H1 (cell line): ENCODE results near the gene PRIMPOL. TPM values are rescaled to one million over a fixed set of nuclear protein-coding genes. Genes with fewer than 3 reads are reported as not detected.

ENCODE experiments used
- CTCF ChIA-PET: fragments of 300-600 bp; sonication (Branson Sonifier 250); formaldehyde crosslinking; loops from one replicate; lab custom pipeline; 2021; ENCODE audit not compliant: partially characterized antibody; lab: Charles Lee
- POLR2A ChIA-PET: fragments of 300-600 bp; sonication (Branson Sonifier 250); formaldehyde crosslinking; loops from one replicate; lab custom pipeline; 2021; ENCODE audit warnings: inconsistent platforms; ENCODE audit not compliant: partially characterized antibody; lab: Charles Lee
- DNase-seq, 2 experiments: peaks; one replicate each; pipeline versions ENCODE4 v3.0.0 to v3.0.0-alpha.2; 2010 to 2022; ENCODE audit warnings: low spot score in 2 of 2, low read depth in 1 of 2, mixed read lengths in 1 of 2
- FAIRE-seq: peaks from 2 replicates; lab custom pipeline; 2011; peaks lifted over from hg19 to GRCh38; lab: Jason Lieb, UNC
- H2AFZ ChIP-seq: 2 replicates; pipeline ENCODE4 v1.8.1; 2012; ENCODE audit warnings: low read length, inconsistent platforms
- H2AK5ac ChIP-seq: 2 replicates; pipeline ENCODE4 v1.6.1; 2013; ENCODE audit warnings: low read depth, low read length
- H2BK120ac ChIP-seq: replicated peaks from 2 replicates; pipeline ENCODE3; 2013; ENCODE audit warnings: low read depth, low read length, inconsistent platforms
- H2BK12ac ChIP-seq: 2 replicates; pipeline ENCODE4 v1.6.1; 2013; ENCODE audit warnings: low read depth, low read length
- H2BK15ac ChIP-seq: 2 replicates; pipeline ENCODE4 v1.6.1; 2013; ENCODE audit warnings: low read length
- H2BK20ac ChIP-seq: 2 replicates; pipeline ENCODE4 v1.6.1; 2013; ENCODE audit warnings: low read length
- H2BK5ac ChIP-seq: 2 replicates; pipeline ENCODE4 v1.6.1; 2013; ENCODE audit warnings: low read depth, low read length
- H3K14ac ChIP-seq: 2 replicates; pipeline ENCODE4 v1.6.1; 2013; ENCODE audit warnings: inconsistent platforms; ENCODE audit not compliant: insufficient read length
- H3K18ac ChIP-seq: 2 replicates; pipeline ENCODE4 v1.6.1; 2013; ENCODE audit warnings: low read length; ENCODE audit errors: extremely low read depth
- H3K23ac ChIP-seq: 2 replicates; pipeline ENCODE4 v1.6.1; 2013; ENCODE audit warnings: inconsistent platforms; ENCODE audit not compliant: insufficient read length
- H3K23me2 ChIP-seq: 2 replicates; pipeline ENCODE4 v1.6.1; 2013; ENCODE audit warnings: low read depth, low read length
- H3K27ac ChIP-seq: 2 replicates; pipeline ENCODE4 v1.6.1; 2011; ENCODE audit warnings: low read depth, low read length, inconsistent platforms
- H3K27me3 ChIP-seq, 4 experiments: replicated peaks in 1 of 4; 1 replicate in 1 of 4; 2 replicates in 3 of 4; pipeline versions ENCODE4 v1.6.1 to v1.8.1; 2011 to 2013; ENCODE audit warnings: low read length in 3 of 4, mild to moderate bottlenecking in 3 of 4, inconsistent platforms in 2 of 4, mixed read lengths in 2 of 4, moderate library complexity in 1 of 4; ENCODE audit not compliant: control insufficient read depth in 3 of 4, insufficient read depth in 3 of 4; ENCODE audit errors: extremely low read depth in 1 of 4
- H3K36me3 ChIP-seq, 4 experiments: 2 replicates each; pipeline versions ENCODE4 v1.6.1 to v1.8.1; 2011 to 2013; ENCODE audit warnings: mild to moderate bottlenecking in 4 of 4, low read length in 3 of 4, moderate library complexity in 2 of 4, control low read depth in 1 of 4, inconsistent platforms in 1 of 4; ENCODE audit not compliant: insufficient read depth in 4 of 4, control insufficient read depth in 2 of 4
- H3K4ac ChIP-seq: replicated peaks from 2 replicates; pipeline ENCODE3; 2013; ENCODE audit warnings: low read length, low read depth, mixed read lengths, inconsistent platforms; ENCODE audit not compliant: insufficient read length
- H3K4me1 ChIP-seq, 4 experiments: replicated peaks in 1 of 4; 1 replicate in 1 of 4; 2 replicates in 3 of 4; pipeline versions ENCODE4 v1.6.1 to v1.8.1; 2011 to 2013; ENCODE audit warnings: low read length in 3 of 4, inconsistent platforms in 2 of 4, mixed read lengths in 1 of 4; ENCODE audit not compliant: insufficient read depth in 4 of 4, control insufficient read depth in 3 of 4
- H3K4me2 ChIP-seq, 2 experiments: 2 replicates each; pipeline versions ENCODE4 v1.6.1 to v1.8.1; 2011 to 2013; ENCODE audit warnings: low read depth in 2 of 2, low read length in 2 of 2, control low read depth in 1 of 2, inconsistent platforms in 1 of 2, mild to moderate bottlenecking in 1 of 2; ENCODE audit not compliant: insufficient read depth in 1 of 2
- H3K4me3 ChIP-seq, 4 experiments: fragments of 200-600, 300-600 bp in 1 of 4; sonication (generic), shearing (Covaris generic), sonication (Bioruptor Twin) in 1 of 4; 2 replicates each; pipeline versions ENCODE4 v1.5.1 to v1.8.1; 2011 to 2016; ENCODE audit warnings: low read length in 4 of 4, low read depth in 3 of 4, control low read depth in 2 of 4, inconsistent platforms in 2 of 4, mild to moderate bottlenecking in 2 of 4, mixed read lengths in 1 of 4, moderate library complexity in 1 of 4; ENCODE audit not compliant: insufficient read depth in 2 of 4; ENCODE audit errors: extremely low read depth in 1 of 4
- H3K56ac ChIP-seq: replicated peaks from 2 replicates; pipeline ENCODE3; 2013; ENCODE audit warnings: low read depth, mild to moderate bottlenecking, mixed read lengths, low read length, inconsistent platforms; ENCODE audit not compliant: insufficient read length
- H3K79me1 ChIP-seq: 2 replicates; pipeline ENCODE4 v1.6.1; 2013; ENCODE audit warnings: low read depth, low read length, control low read depth
- H3K79me2 ChIP-seq, 2 experiments: 2 replicates each; pipeline versions ENCODE4 v1.6.1 to v1.8.1; 2012 to 2013; ENCODE audit warnings: low read length in 2 of 2, mild to moderate bottlenecking in 2 of 2, inconsistent platforms in 1 of 2; ENCODE audit not compliant: insufficient read depth in 2 of 2, control insufficient read depth in 1 of 2
- H3K9ac ChIP-seq, 4 experiments: replicated peaks in 1 of 4; 1 replicate in 1 of 4; 2 replicates in 3 of 4; pipeline versions ENCODE4 v1.6.1 to v1.8.1; 2011 to 2013; ENCODE audit warnings: low read depth in 3 of 4, low read length in 3 of 4, control low read depth in 2 of 4, mild to moderate bottlenecking in 2 of 4, moderate library complexity in 2 of 4, inconsistent platforms in 1 of 4; ENCODE audit errors: extremely low read depth in 1 of 4
- H3K9me3 ChIP-seq, 2 experiments: 2 replicates each; pipeline versions ENCODE4 v1.6.1 to v1.8.1; 2012 to 2013; ENCODE audit warnings: mild to moderate bottlenecking in 2 of 2, moderate library complexity in 2 of 2, control low read depth in 1 of 2, inconsistent platforms in 1 of 2, low read depth in 1 of 2, low read length in 1 of 2, mixed read lengths in 1 of 2; ENCODE audit not compliant: insufficient read depth in 2 of 2
- H4K20me1 ChIP-seq, 2 experiments: replicated peaks in 1 of 2; 2 replicates each; pipeline versions ENCODE3 to v1.8.1; 2011 to 2013; ENCODE audit warnings: inconsistent platforms in 2 of 2, low read length in 2 of 2, mild to moderate bottlenecking in 1 of 2; ENCODE audit not compliant: insufficient read depth in 2 of 2, control insufficient read depth in 1 of 2
- H4K5ac ChIP-seq: 2 replicates; pipeline ENCODE4 v1.6.1; 2013; ENCODE audit warnings: low read length, low read depth, mixed read lengths, inconsistent platforms; ENCODE audit not compliant: insufficient read length
- H4K8ac ChIP-seq: 2 replicates; pipeline ENCODE4 v1.8.0; 2013; ENCODE audit warnings: mild to moderate bottlenecking, moderate library complexity, low read length, inconsistent platforms; ENCODE audit not compliant: insufficient read depth; ENCODE audit errors: extremely low read depth
- H4K91ac ChIP-seq: replicated peaks from 2 replicates; pipeline ENCODE3; 2013; ENCODE audit warnings: low read length, mixed read lengths, inconsistent platforms; ENCODE audit not compliant: insufficient read length
- KDM4A ChIP-seq: IDR thresholded peaks from one replicate; pipeline ENCODE4 v1.7.1; 2012; ENCODE audit warnings: low read depth, mild to moderate bottlenecking, moderate library complexity, low read length, inconsistent platforms; ENCODE audit not compliant: severe bottlenecking
- ZNF274 ChIP-seq: IDR thresholded peaks from 2 replicates; pipeline ENCODE4 v1.7.0; 2012; ENCODE audit warnings: low read length, borderline replicate concordance; ENCODE audit errors: extremely low read depth
- WGBS, 2 experiments: shearing (Covaris generic) in 1 of 2; methylation state at CpG; one replicate each; pipeline versions ENCODE4 v1.1.6 to v1.1.7; 2013 to 2015; ENCODE audit warnings: low lambda C conversion rate in 2 of 2, mixed read lengths in 2 of 2, inconsistent platforms in 1 of 2, low coverage in 1 of 2, missing lambda C conversion rate in 1 of 2; ENCODE audit not compliant: insufficient replicate concordance in 2 of 2, insufficient coverage in 1 of 2, insufficient read length in 1 of 2; ENCODE audit errors: extremely low coverage in 1 of 2, missing lambda C conversion rate in 1 of 2; 5-methylcytosine and 5-hydroxymethylcytosine counted together
- polyA plus RNA-seq, 7 experiments: library from polyadenylated mRNA; depleted of rRNA in 3 of 7; stranded (reverse) in 5 of 7; unstranded in 2 of 7; fragments of >200 nt in 5 of 7; fragments of 200-250 nt in 2 of 7; gene quantifications; 1 replicate in 5 of 7; 2 replicates in 1 of 7; 4 replicates in 1 of 7; pipeline versions ENCODE4 v1.2.1 to v1.2.3, GENCODE V29; 2011 to 2013; ENCODE audit warnings: missing spikeins in 2 of 7, mixed read lengths in 2 of 7
- total RNA-seq: library from RNA; stranded (reverse); fragmentation: NEBNext Ultra II Directional; extraction: Animal tissue kit (Norgen Biotek cat#: 25700); gene quantifications from 2 replicates; pipeline ENCODE4 v1.2.1, GENCODE V29; 2021
- TF ChIP-seq, protein P1 (sequence below): IDR thresholded peaks from 2 replicates; pipeline ENCODE4 v1.6.1; 2012; ENCODE audit warnings: inconsistent platforms

PRIMPOL gene
- total and polyA plus RNA-seq, 2 of the 8 experiments (the other 6 are each of a cell fraction or from before 2014, with no cell fraction given): 4.4 to 6.7 TPM

- Histone ChIP-seq H2BK12ac (no peak overlapping the region), H3K56ac (no peak overlapping the region), H2AFZ (no peak overlapping the region), H3K4me2 (no peak overlapping the region), H4K91ac (no peak overlapping the region), H2BK15ac (peak overlapping the region; percentile 72; the same call in 1 of the 2 replicates), H3K36me3 (peaks cover 0 to 6% (median 0%) of the 10 kb centered on the region in 4 experiments; a peak in 1 of 8 replicates), H4K20me1 (no peaks in the 10 kb centered on the region), H3K23ac (no peak overlapping the region), H3K4me1 (peaks cover 5 to 21% (median 13%) of the 10 kb centered on the region in 4 experiments), H2BK20ac (no peak overlapping the region), H3K18ac (no peak overlapping the region), H3K27me3 (no peaks in the 10 kb centered on the region), H3K27ac (no peak overlapping the region), H3K4me3 (no peak overlapping the region), H3K79me2 (no peaks in the 10 kb centered on the region), H3K9ac (no peak overlapping the region), H2BK5ac (no peak overlapping the region), H2AK5ac (no peak overlapping the region), H3K14ac (no peak overlapping the region), H3K23me2 (no peaks in the 10 kb centered on the region), H4K8ac (no peak overlapping the region), H3K4ac (no peak overlapping the region), H3K79me1 (no peaks in the 10 kb centered on the region), H3K9me3 (peaks cover 16% of the 10 kb centered on the region in 2 experiments), H2BK120ac (no peak overlapping the region), H4K5ac (no peak overlapping the region)
- POLR2A ChIA-PET: no interaction called here
- CTCF ChIA-PET: interaction anchor here (0.7 to 1.0 kb wide), 2 partner anchors 13 to 21 kb away, joined by 3 to 4 read pairs; no protein-coding TSS in a partner anchor
- DNase-seq: no peak
- TF ChIP-seq, protein P1, sequence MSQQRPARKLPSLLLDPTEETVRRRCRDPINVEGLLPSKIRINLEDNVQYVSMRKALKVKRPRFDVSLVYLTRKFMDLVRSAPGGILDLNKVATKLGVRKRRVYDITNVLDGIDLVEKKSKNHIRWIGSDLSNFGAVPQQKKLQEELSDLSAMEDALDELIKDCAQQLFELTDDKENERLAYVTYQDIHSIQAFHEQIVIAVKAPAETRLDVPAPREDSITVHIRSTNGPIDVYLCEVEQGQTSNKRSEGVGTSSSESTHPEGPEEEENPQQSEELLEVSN: no peak
- no peak for TF ChIP-seq ZNF274
- no peak for TF ChIP-seq KDM4A
- FAIRE-seq: no peak
- 89% methylated on average over 10 of the region's 10 CpGs; no CpG with 5 or more reads in 1 of the 2 experiments for WGBS, 2 experiments
Observed at GRCh38 chr4:184744236-184744635, 94.7 kb downstream of the PRIMPOL start.
